Muscle of leg (tissue), 11 donors: Measurements from ENCODE around the gene STK17A. TPM values are rescaled to one million over a fixed set of nuclear protein-coding genes. Genes with fewer than 3 reads are reported as not detected.
"Not testable (repeated sequence)": the region's sequence is repeated elsewhere in the genome, so short reads cannot be mapped to it uniquely, and the experiment has no call there.

Experiments used
- DNase-seq: peaks from one replicate; pipeline ENCODE4 v3.0.0; 2013
- H3K27ac ChIP-seq: one replicate; pipeline ENCODE4 v1.5.1; 2013; ENCODE audit warnings: mild to moderate bottlenecking, low read length, control low read depth
- H3K27me3 ChIP-seq: one replicate; pipeline ENCODE4 v1.6.1; 2013; ENCODE audit warnings: low read length; ENCODE audit not compliant: control insufficient read depth, insufficient read depth
- H3K36me3 ChIP-seq: one replicate; pipeline ENCODE4 v1.6.1; 2013; ENCODE audit warnings: low read length; ENCODE audit not compliant: control insufficient read depth, insufficient read depth
- H3K4me1 ChIP-seq: one replicate; pipeline ENCODE4 v1.6.1; 2013; ENCODE audit warnings: low read length; ENCODE audit not compliant: control insufficient read depth, insufficient read depth
- H3K4me3 ChIP-seq: one replicate; pipeline ENCODE4 v1.5.1; 2013; ENCODE audit warnings: low read length, control low read depth
- H3K9me3 ChIP-seq: replicated peaks from 2 replicates; pipeline ENCODE4 v1.6.1; 2013; ENCODE audit warnings: low read depth, low read length; ENCODE audit not compliant: control insufficient read depth
- WGBS: methylation state at CpG from one replicate; pipeline ENCODE4 v1.1.5; 2013; ENCODE audit warnings: missing lambda C conversion rate; ENCODE audit not compliant: insufficient coverage; 5-methylcytosine and 5-hydroxymethylcytosine counted together
- polyA plus RNA-seq, 8 donors: library from polyadenylated mRNA; unstranded; fragments of 120-200 nt; gene quantifications; one replicate each; pipeline versions ENCODE4 v1.2.1 to v1.2.3, GENCODE V29; 2013; ENCODE audit warnings: inconsistent platforms in 1 of 8, low replicate concordance in 1 of 8; ENCODE audit not compliant: insufficient read length in 8 of 8, insufficient read depth in 1 of 8
- total RNA-seq: library from RNA; stranded (reverse); fragments of 120-200 nt; gene quantifications from one replicate; pipeline ENCODE4 v1.2.4, GENCODE V29; 2013

Gene STK17A
- total and polyA plus RNA-seq, 9 donors: 14.6 to 22.3 (median 17.0) TPM

- no peak overlapping the region for H3K27ac ChIP-seq
- H3K9me3 ChIP-seq: no peaks in the 10 kb centered on the region
- peaks cover 14% of the 10 kb centered on the region for H3K36me3 ChIP-seq
- H3K4me3 ChIP-seq: no peak overlapping the region
- H3K4me1 ChIP-seq: peaks cover 4% of the 10 kb centered on the region
- peak; percentile 5 for DNase-seq
- 62% methylated on average over 4 of the region's 7 CpGs for WGBS
- H3K27me3 ChIP-seq: no peaks in the 10 kb centered on the region
These were observed 32.7 kb downstream of the STK17A start for GRCh38 chr7:43615558-43616145.

- no peak for DNase-seq
- 94% methylated on average over 2 of the region's 4 CpGs for WGBS
- Histone ChIP-seq H3K27me3 (no peaks in the 10 kb centered on the region), H3K27ac (no peak overlapping the region), H3K9me3 (no peaks in the 10 kb centered on the region), H3K36me3 (peaks cover 18% of the 10 kb centered on the region), H3K4me3 (no peak overlapping the region), H3K4me1 (peaks cover 3% of the 10 kb centered on the region)
These were observed 34.1 kb downstream of the STK17A start for GRCh38 chr7:43616977-43617376.

GRCh38 chr7:43618073-43618472 is 35.2 kb downstream of the STK17A start:
- peaks cover 18% of the 10 kb centered on the region for H3K36me3 ChIP-seq
- WGBS: 79% methylated on average over 4 of the region's 4 CpGs
- no peak for DNase-seq
- H3K27me3 ChIP-seq: no peaks in the 10 kb centered on the region
- no peak overlapping the region for H3K27ac ChIP-seq
- no peaks in the 10 kb centered on the region for H3K9me3 ChIP-seq
- no peaks in the 10 kb centered on the region for H3K4me1 ChIP-seq
- no peak overlapping the region for H3K4me3 ChIP-seq

- H3K36me3 ChIP-seq: peaks cover 19% of the 10 kb centered on the region
- WGBS: 100% methylated on average over 1 of the region's 4 CpGs
These were observed 36.5 kb downstream of the STK17A start for GRCh38 chr7:43619213-43620012.

GRCh38 chr7:43621729-43622448 is 39.0 kb downstream of the STK17A start:
- H3K9me3 ChIP-seq: no peaks in the 10 kb centered on the region
- no peak for DNase-seq
- no peaks in the 10 kb centered on the region for H3K27me3 ChIP-seq
- 80% methylated on average over 1 of the region's 5 CpGs for WGBS
- no peak overlapping the region for H3K27ac ChIP-seq
- peaks cover 25% of the 10 kb centered on the region for H3K36me3 ChIP-seq
- H3K4me1 ChIP-seq: no peaks in the 10 kb centered on the region
- H3K4me3 ChIP-seq: no peak overlapping the region

More at GRCh38 chr7:43619213-43620012, 36.5 kb downstream of the STK17A start:
- Histone ChIP-seq H3K27me3 (no peaks in the 10 kb centered on the region), H3K9me3 (no peaks in the 10 kb centered on the region), H3K4me1 (no peaks in the 10 kb centered on the region), H3K4me3 (no peak overlapping the region), H3K27ac (no peak overlapping the region)
- DNase-seq: no peak

GRCh38 chr7:43624156-43624555 is 41.2 kb downstream of the STK17A start:
- Histone ChIP-seq H3K4me1 (no peaks in the 10 kb centered on the region), H3K27me3 (no peaks in the 10 kb centered on the region), H3K36me3 (peaks cover 18% of the 10 kb centered on the region), H3K4me3 (no peak overlapping the region), H3K27ac (no peak overlapping the region), H3K9me3 (no peaks in the 10 kb centered on the region)
- no CpG with 5 or more reads among the region's 2 CpGs for WGBS
- no peak for DNase-seq

- H3K27ac ChIP-seq: no peak overlapping the region
These were observed 42.5 kb downstream of the STK17A start for GRCh38 chr7:43625453-43625852.

GRCh38 chr7:43625980-43626379 is 43.1 kb downstream of the STK17A start:
- no peak for DNase-seq
- peaks cover 16% of the 10 kb centered on the region for H3K36me3 ChIP-seq
- H3K9me3 ChIP-seq: no peaks in the 10 kb centered on the region
- no peak overlapping the region for H3K27ac ChIP-seq
- H3K4me3 ChIP-seq: no peak overlapping the region
- no peaks in the 10 kb centered on the region for H3K27me3 ChIP-seq
- H3K4me1 ChIP-seq: no peaks in the 10 kb centered on the region
- 90% methylated on average over 3 of the region's 4 CpGs for WGBS

More at GRCh38 chr7:43625453-43625852, 42.5 kb downstream of the STK17A start:
- H3K9me3 ChIP-seq: no peaks in the 10 kb centered on the region
- H3K27me3 ChIP-seq: no peaks in the 10 kb centered on the region
- H3K36me3 ChIP-seq: peaks cover 18% of the 10 kb centered on the region
- no peak overlapping the region for H3K4me3 ChIP-seq
- DNase-seq: no peak
- no peaks in the 10 kb centered on the region for H3K4me1 ChIP-seq

- Histone ChIP-seq H3K36me3 (peaks cover 16% of the 10 kb centered on the region), H3K9me3 (no peaks in the 10 kb centered on the region), H3K27ac (no peak overlapping the region), H3K27me3 (no peaks in the 10 kb centered on the region), H3K4me3 (no peak overlapping the region), H3K4me1 (no peaks in the 10 kb centered on the region)
- no peak for DNase-seq
- no CpG with 5 or more reads among the region's 2 CpGs for WGBS
These were observed 43.8 kb downstream of the STK17A start for GRCh38 chr7:43626695-43627094.

GRCh38 chr7:43627798-43628197 is 44.9 kb downstream of the STK17A start:
- H3K36me3 ChIP-seq: peaks cover 26% of the 10 kb centered on the region
- not testable (repeated sequence) for H3K27ac ChIP-seq, H3K4me3 ChIP-seq, DNase-seq, H3K27me3 ChIP-seq, H3K9me3 ChIP-seq, H3K4me1 ChIP-seq
- no CpG with 5 or more reads among the region's 3 CpGs for WGBS
